ENCODE data around the gene ORM1.
A peak's percentile ranks its signal among the peaks of the same experiment; 100 is the strongest.

Gene ORM1

GRCh38 chr9:114364134-114365041, 41.5 kb downstream of the ORM1 start:
- DNase-seq (ENCODE audit: low read depth, low spot score) = no peak

GRCh38 chr9:114365194-114365593, 42.3 kb downstream of the ORM1 start:
- no peak for DNase-seq (ENCODE audit: low read depth, low spot score)

- DNase-seq (ENCODE audit: low read depth, low spot score) = peak; percentile 40
Observed at GRCh38 chr9:114366334-114367128, 43.6 kb downstream of the ORM1 start.

GRCh38 chr9:114367366-114367765, 44.5 kb downstream of the ORM1 start:
- no peak for DNase-seq (ENCODE audit: low read depth, low spot score)

GRCh38 chr9:114367772-114368569, 45.1 kb downstream of the ORM1 start:
- DNase-seq (ENCODE audit: low read depth, low spot score) = no peak

GRCh38 chr9:114369216-114370130, 46.6 kb downstream of the ORM1 start:
- DNase-seq (ENCODE audit: low read depth, low spot score) = no peak

GRCh38 chr9:114370251-114370967, 47.5 kb downstream of the ORM1 start:
- DNase-seq (ENCODE audit: low read depth, low spot score) = no peak

- DNase-seq (ENCODE audit: low read depth, low spot score) = no peak
Observed at GRCh38 chr9:114370968-114371320, 48.0 kb downstream of the ORM1 start.

GRCh38 chr9:114371343-114371944, 48.5 kb downstream of the ORM1 start:
- no peak for DNase-seq (ENCODE audit: low read depth, low spot score)

GRCh38 chr9:114371973-114372917, 49.3 kb downstream of the ORM1 start:
- DNase-seq (ENCODE audit: low read depth, low spot score) = no peak

- DNase-seq (ENCODE audit: low read depth, low spot score) = no peak
Observed at GRCh38 chr9:114372921-114373448, 50.1 kb downstream of the ORM1 start.

GRCh38 chr9:114373960-114374730, 51.2 kb downstream of the ORM1 start:
- no peak for DNase-seq (ENCODE audit: low read depth, low spot score)

GRCh38 chr9:114374936-114375335, 52.0 kb downstream of the ORM1 start:
- DNase-seq (ENCODE audit: low read depth, low spot score) = no peak

- DNase-seq (ENCODE audit: low read depth, low spot score) = no peak
Observed at GRCh38 chr9:114375386-114376175, 52.7 kb downstream of the ORM1 start.
